ENCODE measurements around the gene RELA.

- TF ChIP-seq, protein P1, sequence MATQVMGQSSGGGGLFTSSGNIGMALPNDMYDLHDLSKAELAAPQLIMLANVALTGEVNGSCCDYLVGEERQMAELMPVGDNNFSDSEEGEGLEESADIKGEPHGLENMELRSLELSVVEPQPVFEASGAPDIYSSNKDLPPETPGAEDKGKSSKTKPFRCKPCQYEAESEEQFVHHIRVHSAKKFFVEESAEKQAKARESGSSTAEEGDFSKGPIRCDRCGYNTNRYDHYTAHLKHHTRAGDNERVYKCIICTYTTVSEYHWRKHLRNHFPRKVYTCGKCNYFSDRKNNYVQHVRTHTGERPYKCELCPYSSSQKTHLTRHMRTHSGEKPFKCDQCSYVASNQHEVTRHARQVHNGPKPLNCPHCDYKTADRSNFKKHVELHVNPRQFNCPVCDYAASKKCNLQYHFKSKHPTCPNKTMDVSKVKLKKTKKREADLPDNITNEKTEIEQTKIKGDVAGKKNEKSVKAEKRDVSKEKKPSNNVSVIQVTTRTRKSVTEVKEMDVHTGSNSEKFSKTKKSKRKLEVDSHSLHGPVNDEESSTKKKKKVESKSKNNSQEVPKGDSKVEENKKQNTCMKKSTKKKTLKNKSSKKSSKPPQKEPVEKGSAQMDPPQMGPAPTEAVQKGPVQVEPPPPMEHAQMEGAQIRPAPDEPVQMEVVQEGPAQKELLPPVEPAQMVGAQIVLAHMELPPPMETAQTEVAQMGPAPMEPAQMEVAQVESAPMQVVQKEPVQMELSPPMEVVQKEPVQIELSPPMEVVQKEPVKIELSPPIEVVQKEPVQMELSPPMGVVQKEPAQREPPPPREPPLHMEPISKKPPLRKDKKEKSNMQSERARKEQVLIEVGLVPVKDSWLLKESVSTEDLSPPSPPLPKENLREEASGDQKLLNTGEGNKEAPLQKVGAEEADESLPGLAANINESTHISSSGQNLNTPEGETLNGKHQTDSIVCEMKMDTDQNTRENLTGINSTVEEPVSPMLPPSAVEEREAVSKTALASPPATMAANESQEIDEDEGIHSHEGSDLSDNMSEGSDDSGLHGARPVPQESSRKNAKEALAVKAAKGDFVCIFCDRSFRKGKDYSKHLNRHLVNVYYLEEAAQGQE (IDR thresholded peaks at IDR 0.05; ENCODE audit: low read depth, low read length), result no peak
- TF ChIP-seq ELF1 (IDR thresholded peaks at IDR 0.05), result no peak
- TF ChIP-seq CTCF (IDR thresholded peaks at IDR 0.05), result no peak
- TF ChIP-seq RXRA (IDR thresholded peaks at IDR 0.05; ENCODE audit: borderline replicate concordance, low read depth), result no peak
- TF ChIP-seq RAD21 (IDR thresholded peaks at IDR 0.05; ENCODE audit: low read length), result no peak
- no peak for TF ChIP-seq POLR2AphosphoS5 (IDR thresholded peaks at IDR 0.05; ENCODE audit: low read depth, low read length)
- no peak for TF ChIP-seq MXI1 (IDR thresholded peaks at IDR 0.05; ENCODE audit: low read depth, low read length)
- no peak for TF ChIP-seq ZBTB33 (IDR thresholded peaks at IDR 0.05; ENCODE audit: borderline replicate concordance, low read depth)
- TF ChIP-seq, protein P2, sequence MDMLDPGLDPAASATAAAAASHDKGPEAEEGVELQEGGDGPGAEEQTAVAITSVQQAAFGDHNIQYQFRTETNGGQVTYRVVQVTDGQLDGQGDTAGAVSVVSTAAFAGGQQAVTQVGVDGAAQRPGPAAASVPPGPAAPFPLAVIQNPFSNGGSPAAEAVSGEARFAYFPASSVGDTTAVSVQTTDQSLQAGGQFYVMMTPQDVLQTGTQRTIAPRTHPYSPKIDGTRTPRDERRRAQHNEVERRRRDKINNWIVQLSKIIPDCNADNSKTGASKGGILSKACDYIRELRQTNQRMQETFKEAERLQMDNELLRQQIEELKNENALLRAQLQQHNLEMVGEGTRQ (IDR thresholded peaks at IDR 0.05; ENCODE audit: borderline replicate concordance, low read depth, low read length), result no peak
- no peak for TF ChIP-seq TAF1 (IDR thresholded peaks at IDR 0.05; ENCODE audit: borderline replicate concordance, low read depth, low read length)
- no peak for TF ChIP-seq PBX3 (IDR thresholded peaks at IDR 0.05)
- TF ChIP-seq EP300 (IDR thresholded peaks at IDR 0.05; ENCODE audit: borderline replicate concordance in 1 of 2, low read depth in 1 of 2, low read length in 1 of 2), result no peak
These were observed 50.7 kb downstream of the RELA start for GRCh38 chr11:65611758-65612603.
